NT2/D1 (cell line): ENCODE results near the gene GARRE1.

ENCODE experiments used
- DNase-seq: peaks from one replicate; pipeline ENCODE4 v3.0.0-alpha.2; 2011; ENCODE audit warnings: low read depth, low spot score
- H3K27me3 ChIP-seq: 2 replicates; pipeline ENCODE4 v1.6.0; 2011; ENCODE audit warnings: mild to moderate bottlenecking; ENCODE audit not compliant: insufficient read length, insufficient read depth
- H3K36me3 ChIP-seq: 2 replicates; pipeline ENCODE4 v1.6.1; 2011; ENCODE audit warnings: mild to moderate bottlenecking, low read length, mixed read lengths; ENCODE audit not compliant: insufficient read depth, insufficient read length
- H3K4me1 ChIP-seq: 2 replicates; pipeline ENCODE4 v1.5.1; 2011; ENCODE audit not compliant: insufficient read depth, insufficient read length
- H3K4me3 ChIP-seq: 2 replicates; pipeline ENCODE4 v1.5.1; 2011; ENCODE audit warnings: low read depth; ENCODE audit not compliant: insufficient read length
- H3K9ac ChIP-seq: 2 replicates; pipeline ENCODE4 v1.6.0; 2011; ENCODE audit warnings: low read depth; ENCODE audit not compliant: insufficient read length
- H3K9me3 ChIP-seq: 2 replicates; pipeline ENCODE4 v1.5.1; 2011; ENCODE audit warnings: mild to moderate bottlenecking, low read length; ENCODE audit not compliant: insufficient read depth
- SUZ12 ChIP-seq: IDR thresholded peaks from 2 replicates; pipeline ENCODE4 v1.6.1; 2011; ENCODE audit not compliant: insufficient read length, insufficient read depth; ENCODE audit errors: extremely low read depth
- YY1 ChIP-seq: IDR thresholded peaks from 2 replicates; pipeline ENCODE4 v1.6.1; 2011; ENCODE audit not compliant: insufficient read length, insufficient read depth
- ZNF274 ChIP-seq: IDR thresholded peaks from 2 replicates; pipeline ENCODE4 v1.6.1; 2011; ENCODE audit warnings: mild to moderate bottlenecking, low read depth, low read length

Gene GARRE1

GRCh38 chr19:34265221-34265650 lies 10.9 kb downstream of the GARRE1 start:
- Histone ChIP-seq H3K4me3 (no peak overlapping the region), H3K9ac (no peak overlapping the region), H3K9me3 (no peaks in the 10 kb centered on the region), H3K4me1 (peaks cover 15% of the 10 kb centered on the region), H3K36me3 (no peaks in the 10 kb centered on the region), H3K27me3 (no peaks in the 10 kb centered on the region)
- TF ChIP-seq SUZ12 = no peak
- TF ChIP-seq YY1 = no peak
- TF ChIP-seq ZNF274 = no peak
- no peak for DNase-seq

- peaks cover 9% of the 10 kb centered on the region for H3K4me1 ChIP-seq
- DNase-seq = no peak
- H3K27me3 ChIP-seq = no peaks in the 10 kb centered on the region
- H3K9me3 ChIP-seq = no peaks in the 10 kb centered on the region
- H3K9ac ChIP-seq = no peak overlapping the region
- H3K36me3 ChIP-seq = no peaks in the 10 kb centered on the region
- no peak overlapping the region for H3K4me3 ChIP-seq
- TF ChIP-seq SUZ12 (no peak), YY1 (no peak), ZNF274 (no peak)
Observed at GRCh38 chr19:34269081-34269480, 14.7 kb downstream of the GARRE1 start.

- Histone ChIP-seq H3K9ac (no peak overlapping the region), H3K9me3 (no peaks in the 10 kb centered on the region), H3K36me3 (no peaks in the 10 kb centered on the region), H3K4me3 (no peak overlapping the region), H3K4me1 (peaks cover 9% of the 10 kb centered on the region), H3K27me3 (no peaks in the 10 kb centered on the region)
- DNase-seq = no peak
- TF ChIP-seq YY1 (no peak), ZNF274 (no peak), SUZ12 (no peak)
Observed at GRCh38 chr19:34269489-34269888, 15.1 kb downstream of the GARRE1 start.

- Histone ChIP-seq H3K27me3 (no peaks in the 10 kb centered on the region), H3K4me1 (peaks cover 9% of the 10 kb centered on the region), H3K36me3 (no peaks in the 10 kb centered on the region), H3K9ac (no peak overlapping the region), H3K9me3 (no peaks in the 10 kb centered on the region), H3K4me3 (no peak overlapping the region)
- DNase-seq = no peak
- no peak for TF ChIP-seq ZNF274
Observed at GRCh38 chr19:34269968-34270621, 15.7 kb downstream of the GARRE1 start.

GRCh38 chr19:34273121-34273520 lies 18.8 kb downstream of the GARRE1 start:
- Histone ChIP-seq H3K27me3 (no peaks in the 10 kb centered on the region), H3K9me3 (no peaks in the 10 kb centered on the region), H3K9ac (no peak overlapping the region), H3K4me3 (no peak overlapping the region), H3K36me3 (no peaks in the 10 kb centered on the region), H3K4me1 (peaks cover 7% of the 10 kb centered on the region)
- DNase-seq = no peak
- TF ChIP-seq YY1 (no peak), ZNF274 (no peak), SUZ12 (no peak)

GRCh38 chr19:34274284-34274826 lies 20.0 kb downstream of the GARRE1 start:
- H3K4me3 ChIP-seq = no peak overlapping the region
- H3K9ac ChIP-seq = no peak overlapping the region
- TF ChIP-seq ZNF274 = no peak
- no peak for TF ChIP-seq SUZ12
- no peak for TF ChIP-seq YY1
- no peak for DNase-seq
- H3K9me3 ChIP-seq = no peaks in the 10 kb centered on the region
- no peaks in the 10 kb centered on the region for H3K27me3 ChIP-seq
- peaks cover 7% of the 10 kb centered on the region for H3K4me1 ChIP-seq
- H3K36me3 ChIP-seq = no peaks in the 10 kb centered on the region

- no peaks in the 10 kb centered on the region for H3K9me3 ChIP-seq
- H3K9ac ChIP-seq = no peak overlapping the region
- no peaks in the 10 kb centered on the region for H3K27me3 ChIP-seq
- no peak overlapping the region for H3K4me3 ChIP-seq
- H3K4me1 ChIP-seq = peaks cover 4% of the 10 kb centered on the region
- H3K36me3 ChIP-seq = no peaks in the 10 kb centered on the region
- no peak for DNase-seq
- TF ChIP-seq YY1 (no peak), SUZ12 (no peak)
Observed at GRCh38 chr19:34274827-34275625, 20.7 kb downstream of the GARRE1 start.
